SK-N-SH (cell line): ENCODE measurements around the gene SHKBP1. TPM values are rescaled to one million over a fixed set of nuclear protein-coding genes. Genes with fewer than 3 reads are reported as not detected.
"Not testable (repeated sequence)": the region's sequence is repeated elsewhere in the genome, so short reads cannot be mapped to it uniquely, and the experiment has no call there.

Experiments used
- CTCF ChIA-PET: fragments of 300-600, 350-600 bp; formaldehyde crosslinking; extraction: SDS; loops from one replicate; lab custom pipeline; 2021; lab: Yijun Ruan, JAX
- POLR2A ChIA-PET: fragments of 350-600 bp; sonication (Branson Sonifier 250); formaldehyde crosslinking; extraction: SDS; loops from one replicate; lab custom pipeline; 2020; ENCODE audit warnings: antibody characterized with exemption, inconsistent platforms; lab: Yijun Ruan, JAX
- DNase-seq: peaks from one replicate; pipeline ENCODE4 v3.0.0; 2012
- H2AFZ ChIP-seq: fragments of 200-600 bp; sonication (generic); 2 replicates; pipeline ENCODE4 v1.8.1; 2016; ENCODE audit warnings: antibody characterized with exemption, mild to moderate bottlenecking, low read depth
- H3F3A ChIP-seq: fragments of 200-600 bp; sonication (generic); replicated peaks from 2 replicates; pipeline ENCODE3; 2016; ENCODE audit warnings: antibody characterized with exemption, mild to moderate bottlenecking; ENCODE audit not compliant: insufficient read depth
- H3K27ac ChIP-seq, 2 experiments: fragments of 200-500 bp in 1 of 2; fragments of 200-600 bp in 1 of 2; sonication (Bioruptor generic) in 1 of 2; sonication (generic), shearing (Covaris generic) in 1 of 2; 2 replicates each; pipeline versions ENCODE4 v1.5.1 to v1.6.1; 2014 to 2016; ENCODE audit warnings: low read depth in 2 of 2, inconsistent platforms in 1 of 2, low read length in 1 of 2, mild to moderate bottlenecking in 1 of 2, mixed read lengths in 1 of 2
- H3K27me3 ChIP-seq: fragments of 200-600 bp; sonication (generic), shearing (Covaris generic); 2 replicates; pipeline ENCODE4 v1.6.1; 2016; ENCODE audit warnings: mixed run types; ENCODE audit not compliant: insufficient read depth
- H3K36me3 ChIP-seq, 2 experiments: fragments of 200-500 bp in 1 of 2; fragments of 200-600 bp in 1 of 2; sonication (Bioruptor generic) in 1 of 2; sonication (generic) in 1 of 2; replicated peaks in 1 of 2; 2 replicates each; pipeline versions ENCODE3 to v1.5.1; 2014 to 2016; ENCODE audit warnings: low read length in 1 of 2, mild to moderate bottlenecking in 1 of 2; ENCODE audit not compliant: insufficient read depth in 2 of 2, control insufficient read depth in 1 of 2
- H3K4me1 ChIP-seq, 2 experiments: fragments of 200-500 bp in 1 of 2; fragments of 200-600 bp in 1 of 2; sonication (Bioruptor generic) in 1 of 2; sonication (generic), shearing (Covaris generic) in 1 of 2; 2 replicates each; pipeline versions ENCODE4 v1.5.1 to v1.6.1; 2014 to 2016; ENCODE audit warnings: low read depth in 1 of 2, low read length in 1 of 2, mixed run types in 1 of 2; ENCODE audit not compliant: insufficient read depth in 2 of 2, control insufficient read depth in 1 of 2
- H3K4me2 ChIP-seq: fragments of 200-600 bp; sonication (generic), shearing (Covaris generic); 2 replicates; pipeline ENCODE4 v1.6.1; 2017; ENCODE audit warnings: mixed run types
- H3K4me3 ChIP-seq, 2 experiments: fragments of 200-500 bp in 1 of 2; fragments of 200-600 bp in 1 of 2; sonication (Bioruptor generic) in 1 of 2; sonication (generic), shearing (Covaris generic) in 1 of 2; 2 replicates each; pipeline versions ENCODE4 v1.5.1 to v1.8.1; 2014 to 2016; ENCODE audit warnings: low read depth in 2 of 2, inconsistent platforms in 1 of 2, low read length in 1 of 2, mild to moderate bottlenecking in 1 of 2, mixed read lengths in 1 of 2, moderate library complexity in 1 of 2
- H3K79me2 ChIP-seq: fragments of 200-600 bp; sonication (generic); 2 replicates; pipeline ENCODE4 v1.8.1; 2017; ENCODE audit warnings: mild to moderate bottlenecking; ENCODE audit not compliant: insufficient read depth
- H3K9ac ChIP-seq: fragments of 200-600 bp; sonication (generic); 2 replicates; pipeline ENCODE4 v1.6.1; 2017; ENCODE audit warnings: mixed run types
- H3K9me2 ChIP-seq: fragments of 200-600 bp; sonication (generic); 2 replicates; pipeline ENCODE4 v1.6.1; 2017; ENCODE audit warnings: mixed run types
- H3K9me3 ChIP-seq: fragments of 200-600 bp; sonication (generic); 2 replicates; pipeline ENCODE4 v1.6.1; 2017; ENCODE audit warnings: mixed run types, mild to moderate bottlenecking, moderate library complexity
- H4K20me1 ChIP-seq: fragments of 200-600 bp; sonication (generic); 2 replicates; pipeline ENCODE4 v1.6.1; 2017; ENCODE audit warnings: mild to moderate bottlenecking, mixed run types; ENCODE audit not compliant: insufficient read depth
- ELF1 ChIP-seq: IDR thresholded peaks from 2 replicates; pipeline ENCODE4 v1.4.0; 2012
- EZH2phosphoT487 ChIP-seq: fragments of 200-600 bp; sonication (generic); IDR thresholded peaks from 2 replicates; pipeline ENCODE4 v1.6.1; 2017; ENCODE audit warnings: low read depth, mixed run types, mild to moderate bottlenecking, antibody characterized with exemption, moderate library complexity, borderline replicate concordance
- FOXJ3 ChIP-seq: sonication (generic); formaldehyde crosslinking; IDR thresholded peaks from 2 replicates; pipeline ENCODE4 v1.5.1; 2020; ENCODE audit warnings: mild to moderate bottlenecking, missing genetic modification reagents
- FOXM1 ChIP-seq: IDR thresholded peaks from 2 replicates; pipeline ENCODE4 v1.4.0; 2012; ENCODE audit warnings: low read depth, mild to moderate bottlenecking
- GATA2 ChIP-seq: sonication (generic); formaldehyde crosslinking; IDR thresholded peaks from 2 replicates; pipeline ENCODE4 v1.5.0; 2020; ENCODE audit warnings: mild to moderate bottlenecking, missing genetic modification reagents
- JUND ChIP-seq: IDR thresholded peaks from 2 replicates; pipeline ENCODE4 v1.4.0; 2012
- MAX ChIP-seq: IDR thresholded peaks from 2 replicates; pipeline ENCODE4 v1.4.0; 2012; ENCODE audit warnings: low read depth
- RCOR1 ChIP-seq: fragments of 150-350 bp; IDR thresholded peaks from 2 replicates; pipeline ENCODE4 v1.6.1; 2017; ENCODE audit warnings: antibody characterized with exemption, low read length
- RFX5 ChIP-seq: IDR thresholded peaks from 2 replicates; pipeline ENCODE4 v1.6.1; 2012; ENCODE audit warnings: mild to moderate bottlenecking, improper control_type of control experiment, low read length
- TCF12 ChIP-seq: IDR thresholded peaks from 2 replicates; pipeline ENCODE4 v1.4.0; 2012
- TEAD4 ChIP-seq: IDR thresholded peaks from 2 replicates; pipeline ENCODE4 v1.4.0; 2012; ENCODE audit warnings: mild to moderate bottlenecking, borderline replicate concordance; ENCODE audit not compliant: insufficient read depth
- YY1 ChIP-seq: IDR thresholded peaks from 2 replicates; pipeline ENCODE4 v1.4.0; 2012; ENCODE audit warnings: low read depth, mild to moderate bottlenecking
- ZBTB33 ChIP-seq: IDR thresholded peaks from 2 replicates; pipeline ENCODE4 v1.4.0; 2012; ENCODE audit warnings: low read depth, borderline replicate concordance
- WGBS: methylation state at CpG from one replicate; pipeline ENCODE4 v1.1.6; 2017; ENCODE audit warnings: low lambda C conversion rate; 5-methylcytosine and 5-hydroxymethylcytosine counted together
- polyA plus RNA-seq, 3 experiments: library from polyadenylated mRNA; depleted of rRNA; stranded (reverse); fragments of >200 nt; gene quantifications; 2 replicates each; pipeline ENCODE4 v1.2.3, GENCODE V29; 2012

The SHKBP1 gene
- polyA plus RNA-seq, 1 of the 3 experiments (the other 2 are of a cell fraction): 62.7 TPM

- H3K9me2 ChIP-seq: no peaks in the 10 kb centered on the region
Measured at GRCh38 chr19:40543029-40543597, 33.6 kb upstream of the SHKBP1 start.

GRCh38 chr19:40546153-40546841, 30.4 kb upstream of the SHKBP1 start:
- H3K9me3 ChIP-seq, DNase-seq, H3K36me3 ChIP-seq, H3K4me3 ChIP-seq, H3F3A ChIP-seq, H3K9ac ChIP-seq, H3K9me2 ChIP-seq, H3K27me3 ChIP-seq, H3K4me2 ChIP-seq, H3K27ac ChIP-seq, POLR2A ChIA-PET, CTCF ChIA-PET, H4K20me1 ChIP-seq, H2AFZ ChIP-seq, H3K79me2 ChIP-seq: not testable (repeated sequence)
- WGBS: 54% methylated on average over 3 of the region's 3 CpGs
- H3K4me1 ChIP-seq: peaks cover 4 to 14% of the 10 kb centered on the region in 2 experiments; a peak in 1 of 4 replicates

More at GRCh38 chr19:40543029-40543597, 33.6 kb upstream of the SHKBP1 start:
- no peak overlapping the region; a peak in 1 of 4 replicates for H3K27ac ChIP-seq
- no peak overlapping the region for H3K4me3 ChIP-seq
- ChIA-PET POLR2A (no interaction called here), CTCF (interaction anchor here (0.9 to 3.4 kb wide), 3 partner anchors 11 to 91 kb away, joined by 3 to 14 read pairs (median 4); no protein-coding TSS in a partner anchor)
- H4K20me1 ChIP-seq: no peaks in the 10 kb centered on the region
- peaks cover 0 to 13% of the 10 kb centered on the region in 2 experiments; a peak in 1 of 4 replicates for H3K4me1 ChIP-seq
- H2AFZ ChIP-seq: no peak overlapping the region
- H3K9me3 ChIP-seq: no peaks in the 10 kb centered on the region
- 69% methylated on average over 6 of the region's 6 CpGs for WGBS
- H3K27me3 ChIP-seq: no peaks in the 10 kb centered on the region
- no peak for DNase-seq
- H3K79me2 ChIP-seq: no peaks in the 10 kb centered on the region
- H3F3A ChIP-seq: peaks cover 5% of the 10 kb centered on the region
- H3K4me2 ChIP-seq: no peak overlapping the region
- H3K36me3 ChIP-seq: no peaks in the 10 kb centered on the region
- H3K9ac ChIP-seq: no peak overlapping the region
- TF ChIP-seq TEAD4 (no peak), ELF1 (no peak), YY1 (no peak), EZH2phosphoT487 (no peak), GATA2 (CRISPR knock-in tag) (no peak), FOXM1 (no peak), TCF12 (no peak), RFX5 (no peak), ZBTB33 (no peak), FOXJ3 (CRISPR knock-in tag) (no peak), RCOR1 (no peak), MAX (no peak), JUND (no peak)

- H3K4me1 ChIP-seq, H3K27ac ChIP-seq, H3K79me2 ChIP-seq, H2AFZ ChIP-seq, H3K36me3 ChIP-seq, H3K9me3 ChIP-seq, H3K9me2 ChIP-seq, DNase-seq, POLR2A ChIA-PET, H3F3A ChIP-seq, H3K4me2 ChIP-seq, H3K4me3 ChIP-seq, H3K9ac ChIP-seq, H3K27me3 ChIP-seq, H4K20me1 ChIP-seq: not testable (repeated sequence)
- WGBS: 63% methylated on average over 4 of the region's 4 CpGs
- CTCF ChIA-PET: interaction anchor here (0.9 to 3.0 kb wide), 2 partner anchors 20 to 87 kb away, joined by 3 to 28 read pairs; no protein-coding TSS in a partner anchor
Measured at GRCh38 chr19:40547190-40547589, 29.5 kb upstream of the SHKBP1 start.
